ENCODE measurements around the gene PEX7.
"Not testable (repeated sequence)": the region's sequence is repeated elsewhere in the genome, so short reads cannot be mapped to it uniquely, and the experiment has no call there.

GRCh38 chr6:136959935-136960334, 137.5 kb downstream of the PEX7 start:
- not testable (repeated sequence) for TF ChIP-seq CTCF (IDR thresholded peaks at IDR 0.05 in 2 of 3, conservative IDR thresholded peaks at IDR 0.05 in 1 of 3; ENCODE audit: borderline replicate concordance in 1 of 3, insufficient read depth in 1 of 3, low read depth in 2 of 3, low read length in 2 of 3); EZH2 (IDR thresholded peaks at IDR 0.05); MAX (IDR thresholded peaks at IDR 0.05); POLR2A (IDR thresholded peaks at IDR 0.05; ENCODE audit: borderline replicate concordance, extremely low read depth, insufficient read depth, insufficient read length); CEBPB (IDR thresholded peaks at IDR 0.05; ENCODE audit: low read depth); POLR2AphosphoS5 (IDR thresholded peaks at IDR 0.05; ENCODE audit: low read depth, low read length); EZH2phosphoT487 (IDR thresholded peaks at IDR 0.05; ENCODE audit: borderline replicate concordance); TCF7L2 (IDR thresholded peaks at IDR 0.05; ENCODE audit: borderline replicate concordance, extremely low read depth, insufficient read depth, insufficient read length); EGR1 (IDR thresholded peaks at IDR 0.05; ENCODE audit: low read depth); SRF (IDR thresholded peaks at IDR 0.05; ENCODE audit: low read depth); CBX3 (IDR thresholded peaks at IDR 0.05; ENCODE audit: low read depth)

All from HCT116 (cell line).